Cardiac muscle cell (in vitro differentiated cells and primary cell): ENCODE results near the gene ATXN8OS. TPM values are rescaled to one million over a fixed set of nuclear protein-coding genes. Genes with fewer than 3 reads are reported as not detected.
"Not testable (repeated sequence)": the region's sequence is repeated elsewhere in the genome, so short reads cannot be mapped to it uniquely, and the experiment has no call there.

Experiments used
- DNase-seq, 2 donors: peaks; one replicate each; pipeline versions ENCODE4 v3.0.0 to v3.0.0-alpha.2; 2010 to 2017; ENCODE audit warnings: low read depth in 1 of 2, low spot score in 1 of 2
- H3K27ac ChIP-seq: fragments of 200-600 bp; sonication (generic); 2 replicates; pipeline ENCODE4 v1.5.1; 2016
- H3K27me3 ChIP-seq: fragments of 200-600 bp; sonication (generic); 2 replicates; pipeline ENCODE4 v1.6.0; 2016; ENCODE audit warnings: control low read depth
- H3K36me3 ChIP-seq: fragments of 200-600 bp; sonication (generic); 2 replicates; pipeline ENCODE4 v1.5.1; 2016; ENCODE audit warnings: control low read depth
- H3K4me1 ChIP-seq: fragments of 200-600 bp; sonication (generic); 2 replicates; pipeline ENCODE4 v1.8.1; 2017; ENCODE audit warnings: low read depth, mild to moderate bottlenecking, mixed run types
- H3K4me3 ChIP-seq: fragments of 200-600 bp; sonication (generic); 2 replicates; pipeline ENCODE4 v1.5.1; 2016; ENCODE audit warnings: mild to moderate bottlenecking
- H3K9me3 ChIP-seq: fragments of 200-600 bp; sonication (generic); 2 replicates; pipeline ENCODE4 v1.5.1; 2017; ENCODE audit warnings: low read depth, mild to moderate bottlenecking, control low read depth
- polyA plus RNA-seq: library from polyadenylated mRNA; unstranded; fragments of >200 nt; fragmentation: Nextera tagmentation; extraction: Ambion mirVana; gene quantifications from 2 replicates; pipeline ENCODE4 v1.2.1, GENCODE V29; 2016
- total RNA-seq: library from RNA; depleted of rRNA; stranded (reverse); fragments of >200 nt; gene quantifications from 2 replicates; pipeline ENCODE4 v1.2.3, GENCODE V29; 2016
- TF ChIP-seq, protein P1 (sequence below): IDR thresholded peaks from 2 replicates; pipeline ENCODE4 v1.5.1; 2012; ENCODE audit warnings: low read depth, mild to moderate bottlenecking, low read length

ATXN8OS gene
- total and polyA plus RNA-seq, 2 experiments from 2014 or later, result not detected

DNA sequence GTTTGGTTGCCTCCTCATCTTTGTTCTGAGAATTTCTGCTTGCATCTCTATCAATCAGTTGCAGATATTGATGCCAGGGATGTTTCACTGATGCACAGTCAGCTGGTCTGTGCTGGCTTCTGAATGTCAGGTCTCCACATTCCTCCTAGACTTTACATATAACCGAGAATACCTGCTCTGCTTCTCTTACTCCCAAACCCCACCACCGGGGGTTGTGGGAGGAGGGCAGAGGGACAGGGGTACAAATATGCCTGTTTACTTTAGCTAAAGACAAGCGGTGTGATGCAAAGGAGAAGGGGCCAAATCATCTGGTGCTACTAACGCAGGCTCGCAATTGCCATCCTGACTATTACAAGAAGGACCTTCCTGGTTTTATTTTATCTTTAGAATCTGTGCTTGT is 18.1 kb downstream of the ATXN8OS start:
- peaks cover 3% of the 10 kb centered on the region for H3K4me1 ChIP-seq
- no peak overlapping the region for H3K27ac ChIP-seq
- H3K9me3 ChIP-seq, result no peaks in the 10 kb centered on the region
- H3K27me3 ChIP-seq, result no peaks in the 10 kb centered on the region
- no peaks in the 10 kb centered on the region for H3K36me3 ChIP-seq
- H3K4me3 ChIP-seq, result no peak overlapping the region
- DNase-seq, result no peak
- TF ChIP-seq, protein P1, sequence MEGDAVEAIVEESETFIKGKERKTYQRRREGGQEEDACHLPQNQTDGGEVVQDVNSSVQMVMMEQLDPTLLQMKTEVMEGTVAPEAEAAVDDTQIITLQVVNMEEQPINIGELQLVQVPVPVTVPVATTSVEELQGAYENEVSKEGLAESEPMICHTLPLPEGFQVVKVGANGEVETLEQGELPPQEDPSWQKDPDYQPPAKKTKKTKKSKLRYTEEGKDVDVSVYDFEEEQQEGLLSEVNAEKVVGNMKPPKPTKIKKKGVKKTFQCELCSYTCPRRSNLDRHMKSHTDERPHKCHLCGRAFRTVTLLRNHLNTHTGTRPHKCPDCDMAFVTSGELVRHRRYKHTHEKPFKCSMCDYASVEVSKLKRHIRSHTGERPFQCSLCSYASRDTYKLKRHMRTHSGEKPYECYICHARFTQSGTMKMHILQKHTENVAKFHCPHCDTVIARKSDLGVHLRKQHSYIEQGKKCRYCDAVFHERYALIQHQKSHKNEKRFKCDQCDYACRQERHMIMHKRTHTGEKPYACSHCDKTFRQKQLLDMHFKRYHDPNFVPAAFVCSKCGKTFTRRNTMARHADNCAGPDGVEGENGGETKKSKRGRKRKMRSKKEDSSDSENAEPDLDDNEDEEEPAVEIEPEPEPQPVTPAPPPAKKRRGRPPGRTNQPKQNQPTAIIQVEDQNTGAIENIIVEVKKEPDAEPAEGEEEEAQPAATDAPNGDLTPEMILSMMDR, result no peak

DNA sequence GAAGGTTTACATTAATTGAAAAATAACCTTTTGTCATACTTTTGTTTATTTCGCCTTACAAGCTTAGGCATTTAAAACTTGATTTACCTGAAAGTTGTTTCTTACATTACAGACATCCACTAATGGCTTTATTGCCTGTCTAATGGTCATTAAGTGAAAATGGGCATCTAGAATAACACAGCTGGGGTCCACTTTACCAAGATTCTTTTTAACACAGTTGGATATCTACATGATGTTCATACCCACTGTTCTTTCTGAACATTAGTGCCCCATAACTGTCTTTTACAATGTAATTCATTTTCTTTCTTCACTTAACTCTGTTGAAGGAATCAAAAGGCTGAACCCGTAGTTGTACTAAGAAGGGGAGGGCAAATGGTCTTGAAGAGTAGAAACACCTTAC is 20.5 kb downstream of the ATXN8OS start:
- no peaks in the 10 kb centered on the region for H3K9me3 ChIP-seq
- no peak overlapping the region for H3K27ac ChIP-seq
- H3K27me3 ChIP-seq, result no peaks in the 10 kb centered on the region
- TF ChIP-seq, protein P1, result no peak
- H3K36me3 ChIP-seq, result no peaks in the 10 kb centered on the region
- H3K4me3 ChIP-seq, result no peak overlapping the region
- DNase-seq, result no peak
- H3K4me1 ChIP-seq, result peaks cover 3% of the 10 kb centered on the region

DNA sequence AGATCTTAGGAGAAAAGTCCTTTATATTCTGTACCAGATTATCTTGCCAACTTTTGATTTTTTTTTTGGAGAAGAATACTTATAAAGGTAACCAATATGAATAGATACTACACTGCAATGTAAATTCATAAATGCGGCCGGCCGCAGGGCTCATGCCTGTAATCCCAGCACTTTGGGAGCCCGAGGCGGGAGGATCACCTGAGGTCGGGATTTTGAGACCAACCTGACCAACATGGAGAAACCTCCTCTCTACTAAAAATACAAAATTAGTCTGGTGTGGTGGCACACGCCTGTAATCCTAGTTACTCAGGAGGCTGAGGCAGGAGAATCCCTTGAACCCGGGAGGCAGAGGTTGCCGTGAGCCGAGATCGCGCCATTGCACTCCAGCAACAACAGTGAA is 35.0 kb downstream of the ATXN8OS start:
- H3K36me3 ChIP-seq, DNase-seq, H3K27me3 ChIP-seq: not testable (repeated sequence)

DNA sequence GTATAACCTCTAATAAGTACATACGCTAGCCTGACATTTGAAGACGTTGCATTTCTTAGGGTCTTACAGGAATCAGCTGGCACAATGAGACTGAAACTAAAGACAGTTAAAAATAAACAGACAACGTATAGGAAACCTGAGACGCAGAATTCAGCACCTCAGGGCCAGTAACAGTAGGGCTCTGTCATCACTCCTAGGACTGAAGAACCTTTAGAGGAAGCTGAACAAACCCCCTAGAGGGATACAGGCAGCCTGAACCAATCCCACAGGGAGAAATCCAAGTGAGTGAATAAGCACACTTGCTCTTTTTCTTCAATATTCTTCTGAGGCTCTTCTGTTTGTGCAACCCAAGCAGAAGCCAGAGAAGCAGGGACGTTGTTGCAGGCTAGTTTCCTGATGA is 54.5 kb downstream of the ATXN8OS start:
- H3K4me3 ChIP-seq, result no peak overlapping the region

More for the DNA sequence above, 35.0 kb downstream of the ATXN8OS start:
- not testable (repeated sequence) for H3K4me1 ChIP-seq, H3K27ac ChIP-seq, H3K4me3 ChIP-seq, H3K9me3 ChIP-seq

DNA sequence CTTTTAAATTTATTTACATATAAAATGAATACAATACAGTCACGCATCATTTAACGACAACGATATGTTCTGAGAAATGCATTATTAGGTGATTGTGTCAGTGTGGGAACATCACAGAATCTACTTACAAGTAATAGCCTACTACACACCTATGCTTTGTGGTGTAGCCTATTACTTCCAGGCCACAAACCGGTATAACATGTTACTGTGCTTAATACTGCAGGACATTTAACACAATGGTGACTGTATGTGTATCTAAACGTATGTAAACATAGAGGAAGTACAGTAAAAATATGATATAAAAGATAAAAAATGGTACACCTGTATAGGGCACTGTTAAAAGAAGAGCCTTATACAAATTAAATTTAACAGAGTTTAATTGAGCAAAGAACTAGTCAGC is 63.1 kb downstream of the ATXN8OS start:
- TF ChIP-seq, protein P1, result no peak
- Histone ChIP-seq H3K27ac (no peak overlapping the region), H3K4me3 (no peak overlapping the region), H3K9me3 (no peaks in the 10 kb centered on the region), H3K36me3 (no peaks in the 10 kb centered on the region), H3K27me3 (no peaks in the 10 kb centered on the region), H3K4me1 (no peaks in the 10 kb centered on the region)
- no peak for DNase-seq

More for the DNA sequence above, 54.5 kb downstream of the ATXN8OS start:
- Histone ChIP-seq H3K36me3 (no peaks in the 10 kb centered on the region), H3K27me3 (no peaks in the 10 kb centered on the region), H3K9me3 (no peaks in the 10 kb centered on the region), H3K27ac (no peak overlapping the region), H3K4me1 (peaks cover 12% of the 10 kb centered on the region)
- DNase-seq, result peak in 1 of 2 donors; percentile 83
- TF ChIP-seq, protein P1, result no peak

DNA sequence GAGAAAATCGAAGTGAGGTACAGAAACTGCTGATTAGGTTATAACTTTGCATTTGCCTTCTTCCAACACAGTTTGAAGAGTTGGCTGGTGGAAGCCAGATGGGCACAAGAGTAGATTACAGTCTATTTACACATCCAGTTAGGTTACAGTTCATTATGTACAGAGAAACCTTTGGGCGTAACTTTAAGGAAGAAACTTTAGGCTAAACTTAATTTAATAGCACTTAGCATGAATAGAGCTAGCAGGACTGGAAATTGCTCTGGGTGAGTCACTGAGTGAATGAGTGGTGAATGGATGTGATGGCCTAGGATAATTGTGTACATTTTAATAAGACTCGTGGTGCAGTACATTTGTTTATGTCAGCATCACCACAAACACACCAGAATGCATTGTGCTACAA is 63.5 kb downstream of the ATXN8OS start:
- Histone ChIP-seq H3K36me3 (no peaks in the 10 kb centered on the region), H3K4me3 (no peak overlapping the region), H3K4me1 (no peaks in the 10 kb centered on the region), H3K9me3 (no peaks in the 10 kb centered on the region), H3K27ac (no peak overlapping the region), H3K27me3 (no peaks in the 10 kb centered on the region)
- TF ChIP-seq, protein P1, result no peak
- DNase-seq, result no peak
